ENCODE measurements around the gene CAMK2A.

DNA sequence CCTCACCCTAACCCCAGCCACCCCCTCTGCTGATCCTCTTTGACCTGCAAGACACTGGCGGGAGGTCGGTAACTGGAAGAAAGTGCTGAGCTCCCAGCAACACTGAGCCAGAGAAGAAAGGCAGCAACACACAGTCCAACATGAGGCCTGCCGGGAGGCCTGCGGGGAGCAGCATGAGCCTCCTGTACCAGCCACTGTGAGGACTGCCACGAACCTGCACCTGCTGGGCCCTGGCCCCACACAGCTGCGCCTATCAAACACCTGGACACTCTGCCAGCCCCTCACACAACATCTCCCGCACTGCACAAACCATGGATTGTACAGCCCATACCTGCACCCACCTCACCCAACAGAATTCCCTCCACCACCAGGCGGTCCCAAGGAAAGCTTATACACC lies 18.3 kb downstream of the CAMK2A start:
- TF ChIP-seq, protein P1, sequence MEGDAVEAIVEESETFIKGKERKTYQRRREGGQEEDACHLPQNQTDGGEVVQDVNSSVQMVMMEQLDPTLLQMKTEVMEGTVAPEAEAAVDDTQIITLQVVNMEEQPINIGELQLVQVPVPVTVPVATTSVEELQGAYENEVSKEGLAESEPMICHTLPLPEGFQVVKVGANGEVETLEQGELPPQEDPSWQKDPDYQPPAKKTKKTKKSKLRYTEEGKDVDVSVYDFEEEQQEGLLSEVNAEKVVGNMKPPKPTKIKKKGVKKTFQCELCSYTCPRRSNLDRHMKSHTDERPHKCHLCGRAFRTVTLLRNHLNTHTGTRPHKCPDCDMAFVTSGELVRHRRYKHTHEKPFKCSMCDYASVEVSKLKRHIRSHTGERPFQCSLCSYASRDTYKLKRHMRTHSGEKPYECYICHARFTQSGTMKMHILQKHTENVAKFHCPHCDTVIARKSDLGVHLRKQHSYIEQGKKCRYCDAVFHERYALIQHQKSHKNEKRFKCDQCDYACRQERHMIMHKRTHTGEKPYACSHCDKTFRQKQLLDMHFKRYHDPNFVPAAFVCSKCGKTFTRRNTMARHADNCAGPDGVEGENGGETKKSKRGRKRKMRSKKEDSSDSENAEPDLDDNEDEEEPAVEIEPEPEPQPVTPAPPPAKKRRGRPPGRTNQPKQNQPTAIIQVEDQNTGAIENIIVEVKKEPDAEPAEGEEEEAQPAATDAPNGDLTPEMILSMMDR (IDR thresholded peaks at IDR 0.05; ENCODE audit: poor library complexity) = no peak
- TF ChIP-seq EZH2 (IDR thresholded peaks at IDR 0.05; ENCODE audit: borderline replicate concordance) (no peak), EZH2phosphoT487 (IDR thresholded peaks at IDR 0.05; ENCODE audit: low read depth, severe bottlenecking, unreplicated experiment) (no peak)
